Erythroblast (primary cell): ENCODE results near the gene IGF1.

Experiments
- GATA1 ChIP-seq: IDR thresholded peaks from 2 replicates; pipeline ENCODE4 v1.6.1; 2011; ENCODE audit warnings: low read depth, mild to moderate bottlenecking, control low read depth, low read length, moderate library complexity
- POLR2A ChIP-seq: IDR thresholded peaks from 2 replicates; pipeline ENCODE4 v1.6.1; 2011; ENCODE audit warnings: mild to moderate bottlenecking, low read length

GRCh38 chr12:102503831-102504230, 23.5 kb upstream of the IGF1 start:
- TF ChIP-seq POLR2A (no peak), GATA1 (no peak)
